IMR-90 (cell line): Measurements from ENCODE around the gene PRRC2A. TPM values are rescaled to one million over a fixed set of nuclear protein-coding genes. Genes with fewer than 3 reads are reported as not detected.

Experiments used
- ATAC-seq: fragments of 200-7000 bp; cut with Tn5 transposase; 2 replicates; pipeline ENCODE4 v1.9.1; 2020; ENCODE audit warnings: low read depth, mild to moderate bottlenecking, moderate library complexity
- BruUV-seq: library from RNA; stranded (reverse); fragments of 400-500 nt; replicated peaks from 2 replicates; lab custom pipeline; 2021; lab: Mats Ljungman, UMichigan
- CTCF ChIA-PET: fragments of 300-600 bp; formaldehyde crosslinking; extraction: SDS; loops from one replicate; lab custom pipeline; 2021; ENCODE audit warnings: antibody characterized with exemption; lab: Yijun Ruan, JAX
- POLR2A ChIA-PET: fragments of 300-600 bp; sonication (Branson Sonifier 250); formaldehyde crosslinking; loops from one replicate; lab custom pipeline; 2022; ENCODE audit warnings: antibody characterized with exemption; ENCODE audit not compliant: unreplicated experiment; lab: Charles Lee
- DNase-seq: peaks from one replicate; pipeline ENCODE4 v3.0.0; 2013
- H2AFZ ChIP-seq: replicated peaks from 2 replicates; pipeline ENCODE3; 2013; ENCODE audit warnings: low read length, mild to moderate bottlenecking; ENCODE audit not compliant: poor library complexity
- H2AK5ac ChIP-seq: 2 replicates; pipeline ENCODE4 v1.6.1; 2013; ENCODE audit warnings: low read depth, low read length, inconsistent platforms
- H2AK9ac ChIP-seq: replicated peaks from 2 replicates; pipeline ENCODE3; 2013; ENCODE audit warnings: mild to moderate bottlenecking, low read depth, low read length, moderate library complexity; ENCODE audit not compliant: poor library complexity
- H2BK120ac ChIP-seq: 2 replicates; pipeline ENCODE4 v1.6.1; 2013; ENCODE audit warnings: low read depth, low read length, inconsistent platforms
- H2BK15ac ChIP-seq: 3 replicates; pipeline ENCODE4 v1.6.1; 2013; ENCODE audit warnings: low read depth, low read length, inconsistent platforms
- H2BK20ac ChIP-seq: 2 replicates; pipeline ENCODE4 v1.6.1; 2013; ENCODE audit warnings: low read depth, mild to moderate bottlenecking, inconsistent platforms, low read length, moderate library complexity
- H2BK5ac ChIP-seq: 2 replicates; pipeline ENCODE4 v1.6.1; 2013; ENCODE audit warnings: mild to moderate bottlenecking, low read depth, low read length, inconsistent platforms; ENCODE audit not compliant: poor library complexity, severe bottlenecking
- H3K14ac ChIP-seq: replicated peaks from 2 replicates; pipeline ENCODE4 v1.6.1; 2013; ENCODE audit warnings: low read depth, low read length, inconsistent platforms
- H3K18ac ChIP-seq: 2 replicates; pipeline ENCODE4 v1.6.1; 2013; ENCODE audit warnings: low read depth, low read length, control low read depth
- H3K23ac ChIP-seq: 2 replicates; pipeline ENCODE4 v1.6.1; 2013; ENCODE audit warnings: low read depth, low read length, inconsistent platforms
- H3K27ac ChIP-seq: 2 replicates; pipeline ENCODE4 v1.5.1; 2013; ENCODE audit warnings: mild to moderate bottlenecking, control low read depth, low read length; ENCODE audit not compliant: insufficient read depth
- H3K27me3 ChIP-seq: 2 replicates; pipeline ENCODE4 v1.6.1; 2013; ENCODE audit warnings: low read length; ENCODE audit not compliant: control insufficient read depth, insufficient read depth
- H3K36me3 ChIP-seq: 2 replicates; pipeline ENCODE4 v1.6.1; 2013; ENCODE audit warnings: low read length, mixed read lengths; ENCODE audit not compliant: control insufficient read depth, insufficient read depth
- H3K4ac ChIP-seq: 2 replicates; pipeline ENCODE4 v1.6.1; 2013; ENCODE audit warnings: low read depth, low read length, inconsistent platforms
- H3K4me1 ChIP-seq: 2 replicates; pipeline ENCODE4 v1.6.1; 2013; ENCODE audit warnings: low read length, mixed read lengths; ENCODE audit not compliant: control insufficient read depth, insufficient read depth
- H3K4me2 ChIP-seq: 2 replicates; pipeline ENCODE4 v1.6.1; 2013; ENCODE audit warnings: low read depth, mild to moderate bottlenecking, control low read depth, low read length, moderate library complexity
- H3K4me3 ChIP-seq: 2 replicates; pipeline ENCODE4 v1.5.1; 2013; ENCODE audit warnings: low read depth, mild to moderate bottlenecking, control low read depth, low read length, moderate library complexity; ENCODE audit not compliant: insufficient read depth
- H3K56ac ChIP-seq: 2 replicates; pipeline ENCODE4 v1.6.1; 2013; ENCODE audit warnings: low read length, inconsistent platforms; ENCODE audit not compliant: insufficient read depth; ENCODE audit errors: extremely low read depth
- H3K79me1 ChIP-seq, 2 experiments: 2 replicates each; pipeline ENCODE4 v1.6.1; 2013; ENCODE audit warnings: low read length in 2 of 2, inconsistent platforms in 1 of 2, low read depth in 1 of 2
- H3K9ac ChIP-seq: 2 replicates; pipeline ENCODE4 v1.6.1; 2013; ENCODE audit warnings: low read depth, low read length, control low read depth
- H3K9me1 ChIP-seq: 2 replicates; pipeline ENCODE4 v1.6.1; 2013; ENCODE audit warnings: low read length, inconsistent platforms; ENCODE audit not compliant: insufficient read depth
- H3K9me3 ChIP-seq: 2 replicates; pipeline ENCODE4 v1.6.1; 2013; ENCODE audit warnings: low read length; ENCODE audit not compliant: control insufficient read depth, insufficient read depth
- H4K20me1 ChIP-seq: 2 replicates; pipeline ENCODE4 v1.6.1; 2013; ENCODE audit warnings: low read length, inconsistent platforms; ENCODE audit not compliant: insufficient read depth
- H4K5ac ChIP-seq: 2 replicates; pipeline ENCODE4 v1.6.1; 2013; ENCODE audit warnings: mild to moderate bottlenecking, low read depth, low read length, control low read depth
- H4K8ac ChIP-seq, 2 experiments: 2 replicates each; pipeline ENCODE4 v1.6.1; 2013; ENCODE audit warnings: low read depth in 2 of 2, low read length in 2 of 2, control low read depth in 1 of 2, inconsistent platforms in 1 of 2
- H4K91ac ChIP-seq: 2 replicates; pipeline ENCODE4 v1.6.1; 2013; ENCODE audit warnings: low read depth, low read length, inconsistent platforms; ENCODE audit not compliant: insufficient read depth
- BHLHE40 ChIP-seq: fragments of 150-350 bp; IDR thresholded peaks from 2 replicates; pipeline ENCODE4 v1.6.1; 2016; ENCODE audit warnings: mild to moderate bottlenecking, low read depth, low read length
- CTCF ChIP-seq: conservative IDR thresholded peaks from 2 replicates; pipeline ENCODE4 v1.5.1; 2012; ENCODE audit warnings: mild to moderate bottlenecking, low read depth, low read length, improper control_type of control experiment
- ELK1 ChIP-seq: fragments of 150-350 bp; IDR thresholded peaks from 2 replicates; pipeline ENCODE4 v1.6.1; 2016; ENCODE audit warnings: low read depth, mild to moderate bottlenecking, low read length, moderate library complexity, borderline replicate concordance
- RCOR1 ChIP-seq: IDR thresholded peaks from 2 replicates; pipeline ENCODE4 v1.6.1; 2012; ENCODE audit warnings: mild to moderate bottlenecking, low read length, improper control_type of control experiment; ENCODE audit not compliant: insufficient replicate concordance
- USF2 ChIP-seq: fragments of 150-350 bp; IDR thresholded peaks from 2 replicates; pipeline ENCODE4 v1.6.1; 2017; ENCODE audit warnings: mild to moderate bottlenecking, antibody characterized with exemption, low read length, low read depth
- WGBS, 2 experiments: methylation state at CpG; one replicate each; pipeline versions ENCODE4 v1.1.5 to v1.1.7; 2013; ENCODE audit warnings: missing lambda C conversion rate in 2 of 2; ENCODE audit not compliant: insufficient read length in 1 of 2; ENCODE audit errors: extremely low coverage in 2 of 2; 5-methylcytosine and 5-hydroxymethylcytosine counted together
- dilution Hi-C: fragments of 300-500 bp; cut with HindIII; formaldehyde crosslinking; loops from one replicate; pipeline ENCODE4 v1.14.3; 2018; ENCODE audit warnings: low sequenced_read_pairs; ENCODE audit not compliant: unreplicated experiment
- in situ Hi-C: fragments of 300-500 bp; cut with MboI; formaldehyde crosslinking; loops from 3 replicates; pipeline ENCODE4 v1.14.3; 2019; ENCODE audit warnings: low sequenced_read_pairs, inconsistent platforms, mixed read lengths
- intact Hi-C: fragments of 100-400 bp; cut with micrococcal nuclease; formaldehyde crosslinking; loops from 2 replicates; pipeline ENCODE4 v1.10.0; 2022
- polyA plus RNA-seq, 3 experiments: library from polyadenylated mRNA; depleted of rRNA; stranded (reverse); fragments of >200 nt; gene quantifications; 2 replicates each; pipeline ENCODE4 v1.2.3, GENCODE V29; 2012; ENCODE audit warnings: low replicate concordance in 1 of 3
- total RNA-seq: library from RNA; depleted of rRNA; stranded (reverse); fragments of >200 nt; gene quantifications from 2 replicates; pipeline ENCODE4 v1.2.3, GENCODE V29; 2012

PRRC2A gene
- total and polyA plus RNA-seq, 2 of the 4 experiments (the other 2 are of a cell fraction): 7.7 to 88.6 TPM

DNA sequence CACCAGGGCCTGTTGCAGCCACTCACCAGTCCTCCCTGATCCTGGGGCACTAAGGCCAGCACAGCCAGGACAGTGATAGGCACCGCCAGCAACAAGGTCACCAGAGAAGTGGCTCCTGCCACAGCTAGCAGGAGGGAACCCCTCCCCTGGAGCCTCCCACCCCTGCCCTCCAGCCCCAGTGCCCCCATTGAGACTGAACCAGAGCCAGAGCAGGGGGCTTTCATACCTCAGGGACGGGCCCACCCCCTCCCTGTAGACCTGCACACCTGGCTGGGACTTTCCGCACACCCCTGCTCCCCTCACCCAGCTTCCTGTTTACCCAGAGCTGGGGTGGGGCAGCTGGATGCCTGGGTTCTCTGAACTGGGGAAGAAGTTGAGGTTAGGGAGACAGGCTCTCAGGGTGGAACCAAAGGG, 38.3 kb upstream of the PRRC2A start, which contains the start of gene LTB:
TSS of gene LTB (minus strand) at position 195 of the 414 bp plus-strand sequence. CDS start at position 188, 7 bp downstream.
- no TSS peak for BruUV-seq

More for the DNA sequence above, 38.3 kb upstream of the PRRC2A start, which contains the start of gene LTB:
- intact Hi-C loops (loop anchor here (5.0 kb wide), 1 partner anchor 35 kb away; the partner anchor contains the start of genes ATP6V1G2 and NFKBIL1), in situ Hi-C loops (no loop called here), dilution Hi-C loops (no loop called here)
- no peaks in the 10 kb centered on the region for H3K9me3 ChIP-seq
- peak within 1 kb of the TSS; percentile 21 for H2AK5ac ChIP-seq
- no CpG with 5 or more reads among the region's 3 CpGs for whole genome bisulfite sequencing, 2 experiments
- TF ChIP-seq RCOR1 (no peak), USF2 (no peak), BHLHE40 (no peak), ELK1 (no peak), CTCF (no peak)
- peak within 1 kb of the TSS; percentile 75 for H3K4me2 ChIP-seq
- peak within 1 kb of the TSS; percentile 77 for H3K9ac ChIP-seq
- peak within 1 kb of the TSS; percentile 98 for H2AFZ ChIP-seq
- peaks cover 11% of the 10 kb centered on the region; the same call in 1 of the 2 replicates for H3K27me3 ChIP-seq
- H2BK120ac ChIP-seq: no peak within 1 kb of the TSS
- no peaks in the 10 kb centered on the region for H4K20me1 ChIP-seq
- peak within 1 kb of the TSS; percentile 83 for H3K4ac ChIP-seq
- peak within 1 kb of the TSS; percentile 89 for H2AK9ac ChIP-seq
- ChIA-PET POLR2A (no interaction called here), CTCF (interaction anchor here (0.6 kb wide), 1 partner anchor 141 kb away, joined by 3 read pairs; no protein-coding TSS in a partner anchor)
- no peaks in the 10 kb centered on the region for H3K36me3 ChIP-seq
- H4K91ac ChIP-seq: no peak within 1 kb of the TSS
- H3K79me1 ChIP-seq: no peaks in the 10 kb centered on the region
- H4K8ac ChIP-seq: peak within 1 kb of the TSS; percentile 51 to 93; a peak in 3 of 4 replicates
- DNase-seq (no peak), ATAC-seq (no peak)
- H3K4me1 ChIP-seq: peaks cover 4% of the 10 kb centered on the region; the same call in 1 of the 2 replicates
- H4K5ac ChIP-seq: peak within 1 kb of the TSS; percentile 54
- H3K9me1 ChIP-seq: no peaks in the 10 kb centered on the region; the same call in 1 of the 2 replicates
- H3K27ac ChIP-seq: peak within 1 kb of the TSS; percentile 2; the same call in 1 of the 2 replicates
- no peak within 1 kb of the TSS for H3K18ac ChIP-seq
- H2BK5ac ChIP-seq: no peak within 1 kb of the TSS
- peak within 1 kb of the TSS; percentile 52; the same call in 1 of the 2 replicates for H3K56ac ChIP-seq
- no peak within 1 kb of the TSS for H2BK20ac ChIP-seq
- H3K14ac ChIP-seq: peak within 1 kb of the TSS; percentile 95
- peak within 1 kb of the TSS; percentile 82 for H3K4me3 ChIP-seq
- H2BK15ac ChIP-seq: no peak within 1 kb of the TSS
- H3K23ac ChIP-seq: peak within 1 kb of the TSS; percentile 86
